GM21529 (cell line): ENCODE data around the gene FAT2.

ENCODE experiments used
- ATAC-seq: cut with Tn5 transposase; IDR thresholded peaks from one replicate; pipeline ENCODE4 v1.9.1; 2021; ENCODE audit not compliant: unreplicated experiment

FAT2 gene, protein sequence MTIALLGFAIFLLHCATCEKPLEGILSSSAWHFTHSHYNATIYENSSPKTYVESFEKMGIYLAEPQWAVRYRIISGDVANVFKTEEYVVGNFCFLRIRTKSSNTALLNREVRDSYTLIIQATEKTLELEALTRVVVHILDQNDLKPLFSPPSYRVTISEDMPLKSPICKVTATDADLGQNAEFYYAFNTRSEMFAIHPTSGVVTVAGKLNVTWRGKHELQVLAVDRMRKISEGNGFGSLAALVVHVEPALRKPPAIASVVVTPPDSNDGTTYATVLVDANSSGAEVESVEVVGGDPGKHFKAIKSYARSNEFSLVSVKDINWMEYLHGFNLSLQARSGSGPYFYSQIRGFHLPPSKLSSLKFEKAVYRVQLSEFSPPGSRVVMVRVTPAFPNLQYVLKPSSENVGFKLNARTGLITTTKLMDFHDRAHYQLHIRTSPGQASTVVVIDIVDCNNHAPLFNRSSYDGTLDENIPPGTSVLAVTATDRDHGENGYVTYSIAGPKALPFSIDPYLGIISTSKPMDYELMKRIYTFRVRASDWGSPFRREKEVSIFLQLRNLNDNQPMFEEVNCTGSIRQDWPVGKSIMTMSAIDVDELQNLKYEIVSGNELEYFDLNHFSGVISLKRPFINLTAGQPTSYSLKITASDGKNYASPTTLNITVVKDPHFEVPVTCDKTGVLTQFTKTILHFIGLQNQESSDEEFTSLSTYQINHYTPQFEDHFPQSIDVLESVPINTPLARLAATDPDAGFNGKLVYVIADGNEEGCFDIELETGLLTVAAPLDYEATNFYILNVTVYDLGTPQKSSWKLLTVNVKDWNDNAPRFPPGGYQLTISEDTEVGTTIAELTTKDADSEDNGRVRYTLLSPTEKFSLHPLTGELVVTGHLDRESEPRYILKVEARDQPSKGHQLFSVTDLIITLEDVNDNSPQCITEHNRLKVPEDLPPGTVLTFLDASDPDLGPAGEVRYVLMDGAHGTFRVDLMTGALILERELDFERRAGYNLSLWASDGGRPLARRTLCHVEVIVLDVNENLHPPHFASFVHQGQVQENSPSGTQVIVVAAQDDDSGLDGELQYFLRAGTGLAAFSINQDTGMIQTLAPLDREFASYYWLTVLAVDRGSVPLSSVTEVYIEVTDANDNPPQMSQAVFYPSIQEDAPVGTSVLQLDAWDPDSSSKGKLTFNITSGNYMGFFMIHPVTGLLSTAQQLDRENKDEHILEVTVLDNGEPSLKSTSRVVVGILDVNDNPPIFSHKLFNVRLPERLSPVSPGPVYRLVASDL (N-terminal part only)

DNA sequence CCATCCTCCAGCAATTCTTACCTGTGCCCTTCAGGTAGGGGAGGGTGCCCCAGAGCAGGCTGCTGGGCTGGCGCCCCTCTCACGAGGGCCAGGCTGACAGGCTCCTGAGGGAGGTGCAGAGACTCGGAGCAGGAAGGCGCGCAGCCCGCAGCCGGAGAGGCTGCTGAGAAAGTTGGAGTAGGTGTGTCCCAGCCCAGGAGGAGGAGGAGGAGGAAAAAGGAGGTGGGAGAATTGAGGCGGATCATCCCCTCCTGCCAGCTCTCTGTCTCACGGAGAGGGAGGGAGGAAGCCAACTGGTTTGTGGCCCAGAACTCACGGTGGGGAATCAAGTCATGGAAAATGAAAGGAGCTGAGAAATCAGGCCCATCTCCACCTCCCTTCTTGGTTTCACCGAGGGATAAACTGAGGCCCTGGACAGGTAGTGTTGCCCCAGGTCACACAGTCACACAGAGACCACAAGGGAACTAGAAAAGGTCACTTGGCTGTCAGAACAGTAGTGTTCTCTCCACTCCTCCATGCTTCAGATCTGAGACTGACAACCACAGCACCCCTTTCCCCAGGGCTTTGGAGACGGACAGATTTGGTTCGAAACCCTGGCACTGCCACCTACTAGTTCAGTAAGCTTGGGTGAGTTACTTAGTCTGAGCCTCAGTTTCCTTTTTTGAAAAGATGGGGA is at the start of gene FAT2:
Gene FAT2, minus strand, starts transcription at position 188 of the 676 bp plus-strand sequence. CDS start 22,400 bp downstream, outside the sequence.
- no peak for ATAC-seq

DNA sequence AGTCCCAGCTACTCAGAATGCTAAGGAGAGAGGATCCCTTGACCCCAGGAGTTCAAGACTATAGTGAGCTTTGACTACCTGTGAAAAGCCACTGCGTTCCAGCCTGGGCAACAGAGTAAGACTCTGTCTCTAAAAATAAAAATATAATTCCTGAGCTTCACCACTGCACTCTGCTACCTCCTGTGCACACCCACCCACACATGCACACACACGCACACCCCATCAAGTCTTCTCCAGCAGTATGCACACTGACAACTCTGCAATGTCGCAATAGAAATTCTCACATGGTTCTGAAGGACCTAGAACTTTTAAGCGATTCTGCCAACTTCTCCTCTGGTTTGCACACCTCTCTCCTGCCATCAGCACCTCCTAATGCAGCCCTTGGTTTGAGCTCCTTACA is 47.5 kb upstream of the FAT2 start:
- ATAC-seq: no peak

DNA sequence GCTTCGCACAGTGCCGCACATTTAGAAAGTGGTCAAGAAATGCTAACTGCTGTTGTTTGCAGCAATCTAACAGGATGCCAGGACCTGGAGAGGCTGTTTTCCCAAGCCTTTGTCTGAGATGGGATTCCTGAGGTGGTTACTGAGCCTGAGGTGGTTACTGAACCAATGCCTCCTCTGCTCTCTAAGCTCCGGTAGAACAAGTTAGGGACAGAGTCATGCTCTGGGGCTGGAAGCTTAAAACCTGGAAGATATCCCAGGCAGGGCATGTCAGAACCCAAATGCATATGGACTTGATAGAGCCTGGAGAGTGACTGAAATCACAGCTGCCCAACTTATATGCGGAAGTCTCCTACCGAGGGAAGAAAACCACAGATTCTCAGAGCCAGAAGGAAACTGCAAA is 46.5 kb upstream of the FAT2 start:
- ATAC-seq: no peak

DNA sequence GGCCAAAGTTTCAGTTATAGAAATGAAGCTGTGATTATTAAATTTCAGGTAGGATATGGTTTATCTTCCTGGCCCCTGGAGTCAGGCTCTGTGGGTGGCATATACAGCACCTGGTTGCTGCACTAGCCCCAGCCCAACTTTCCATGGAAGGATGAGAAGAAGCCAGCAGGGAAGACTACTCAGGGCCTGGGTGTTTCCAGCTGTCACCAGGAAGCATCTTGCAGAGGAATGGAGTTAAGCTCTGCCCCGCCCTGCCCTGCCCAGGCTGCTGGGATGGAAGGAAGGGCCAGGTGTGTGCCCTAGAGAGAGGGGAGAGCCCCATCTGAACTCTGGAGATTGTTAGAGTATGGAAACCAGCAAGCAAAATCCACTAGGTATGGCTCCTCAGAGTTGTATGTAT is 42.8 kb upstream of the FAT2 start:
- no peak for ATAC-seq

DNA sequence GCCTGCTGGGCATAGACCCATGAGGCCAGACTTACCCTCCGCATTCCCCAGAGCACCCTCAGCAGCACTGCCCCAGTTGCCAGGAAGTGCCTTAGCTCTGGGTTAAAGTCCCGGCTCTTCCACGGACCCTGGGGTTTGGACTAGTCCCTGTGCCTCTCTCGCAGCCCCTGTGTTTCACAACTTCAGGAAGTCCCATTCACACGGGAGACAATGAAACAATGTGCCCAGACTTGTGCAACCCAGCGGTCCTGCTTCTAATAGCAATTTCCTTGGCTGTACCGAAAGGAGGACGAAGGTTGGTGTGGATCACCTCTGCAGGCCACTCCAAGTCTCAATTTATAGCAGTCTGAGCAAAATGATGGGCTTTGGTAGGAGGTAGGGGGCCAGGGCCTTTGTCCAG is 41.8 kb upstream of the FAT2 start:
- ATAC-seq: no peak

DNA sequence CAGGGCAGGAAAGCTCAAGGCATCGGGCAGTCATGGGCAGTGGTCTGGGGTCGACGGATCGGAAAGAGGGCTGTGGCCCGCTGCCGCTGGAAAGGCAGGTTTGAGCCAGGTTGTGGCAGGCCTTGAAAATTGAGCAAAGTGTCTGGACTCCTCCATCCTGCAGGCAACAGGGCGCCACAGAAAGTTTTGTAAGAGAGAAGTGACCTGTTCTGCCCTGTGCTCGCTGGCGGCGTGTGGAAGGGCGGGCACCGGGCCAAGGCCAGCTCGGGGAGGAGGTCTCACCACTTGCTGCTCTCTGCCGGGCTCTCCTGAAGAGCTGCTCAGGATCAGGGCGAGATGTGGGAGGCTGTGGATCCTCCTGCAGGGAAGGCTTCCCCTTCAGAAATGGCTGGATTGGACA is 41.4 kb upstream of the FAT2 start:
- ATAC-seq: no peak

DNA sequence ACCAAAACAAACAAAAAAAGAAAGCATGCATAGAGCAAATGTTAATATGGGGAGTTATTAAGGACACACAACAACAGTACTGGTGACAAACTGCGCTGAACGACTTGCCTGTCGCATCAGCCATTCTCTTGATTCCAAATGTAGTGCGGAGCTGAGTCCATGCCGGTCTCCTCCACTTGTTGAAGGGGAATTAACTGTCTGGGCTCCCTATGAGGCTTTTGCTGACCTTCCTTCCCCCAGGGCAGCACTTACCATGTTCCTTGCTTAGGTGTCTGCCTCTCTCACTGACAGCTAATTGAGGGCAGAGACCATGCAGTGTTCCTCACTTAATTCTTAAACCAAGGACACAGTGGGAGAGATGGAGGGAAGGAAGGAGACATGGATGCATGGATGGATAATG is 40.8 kb upstream of the FAT2 start:
- ATAC-seq: no peak

DNA sequence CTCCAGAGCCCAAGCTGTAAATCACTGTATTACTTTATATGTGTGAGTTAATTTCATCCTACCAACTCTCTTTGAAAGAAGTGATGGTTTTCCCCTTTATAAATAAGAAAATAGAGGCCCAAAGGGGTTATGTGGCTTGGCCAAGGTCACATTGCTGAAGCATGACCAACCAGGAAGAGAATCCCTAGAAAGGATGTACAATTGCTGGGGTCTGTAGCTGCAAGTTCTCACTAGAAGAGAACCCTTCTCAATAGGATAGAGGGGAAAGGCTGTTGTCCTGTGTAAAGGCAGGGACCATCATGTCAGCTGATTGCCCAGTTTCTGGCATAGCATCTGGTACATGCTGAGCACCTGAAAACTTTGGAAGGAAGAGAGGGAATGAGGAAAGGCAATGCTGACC is 39.0 kb upstream of the FAT2 start:
- no peak for ATAC-seq

DNA sequence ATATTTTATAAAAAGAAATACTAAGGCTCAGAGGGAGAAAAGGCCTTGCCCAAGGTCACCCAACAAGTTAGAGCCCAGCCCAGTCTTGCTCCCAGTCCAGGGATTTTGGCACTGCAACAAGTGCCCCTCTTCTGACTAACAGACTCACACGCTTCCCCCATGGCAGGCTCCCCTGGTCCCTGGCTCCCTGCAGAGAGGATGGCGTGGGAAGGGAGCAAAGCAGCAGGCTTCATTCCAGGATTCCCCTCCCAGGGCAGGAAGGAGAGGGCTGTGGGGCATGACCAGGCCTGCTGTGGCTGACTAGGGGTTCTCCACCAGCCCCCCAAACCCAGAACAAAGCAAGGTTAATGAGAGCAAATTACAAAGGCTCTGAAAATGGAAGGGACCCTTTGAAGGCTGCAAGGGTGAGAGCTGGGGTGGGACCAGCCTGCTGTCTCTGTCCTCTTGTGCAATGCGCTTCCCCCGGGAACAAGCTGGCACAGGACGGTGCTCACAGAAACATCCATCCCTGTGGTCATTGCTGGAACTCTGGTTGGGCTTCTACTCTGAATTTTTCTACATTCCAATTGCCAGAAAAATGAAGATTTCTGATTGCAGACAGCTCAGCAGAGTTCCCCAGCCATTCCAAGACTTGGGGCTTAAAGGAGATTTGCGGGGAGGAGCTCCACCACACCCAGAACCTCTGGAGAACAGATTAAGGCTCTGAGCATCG is 37.1 kb upstream of the FAT2 start:
- ATAC-seq: no peak

DNA sequence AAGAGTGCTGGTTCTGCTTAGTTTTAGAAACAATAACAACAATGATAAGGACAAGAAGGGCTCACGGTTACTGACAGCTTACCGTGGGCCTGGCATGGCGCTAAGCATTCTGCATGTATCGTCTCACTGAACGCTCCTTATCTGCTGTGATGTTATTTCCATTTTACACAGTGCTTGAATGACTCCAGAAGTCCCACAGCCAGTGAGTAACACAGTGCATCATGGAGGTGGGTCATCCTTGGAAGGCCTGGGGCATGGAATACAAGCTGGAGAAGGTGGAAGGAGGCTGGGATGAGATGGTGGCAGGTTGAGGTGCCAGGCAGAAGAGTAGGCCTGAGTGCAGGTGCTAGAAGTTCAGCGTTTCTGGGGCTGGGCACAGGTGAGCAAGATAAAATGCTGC is 36.5 kb upstream of the FAT2 start:
- no peak for ATAC-seq

DNA sequence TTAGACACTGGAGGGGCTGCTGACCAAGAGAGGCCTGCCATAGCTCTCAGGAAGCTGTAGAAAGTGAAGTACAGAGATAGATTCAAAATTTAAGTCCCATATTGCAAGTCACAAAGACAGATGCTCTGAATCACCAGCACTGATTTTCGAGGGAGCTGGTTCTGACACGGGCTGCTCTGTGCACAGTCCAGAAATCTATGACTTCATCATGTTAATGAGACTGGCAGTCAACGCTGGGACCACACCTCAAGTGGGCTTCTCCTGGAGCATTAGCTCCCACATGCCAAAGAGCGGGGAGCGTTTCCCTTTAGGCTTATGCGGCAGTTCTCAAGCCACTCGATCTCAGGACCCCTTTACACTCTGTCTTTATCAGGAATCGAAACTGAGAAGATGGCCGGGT is 34.2 kb upstream of the FAT2 start:
- no peak for ATAC-seq

DNA sequence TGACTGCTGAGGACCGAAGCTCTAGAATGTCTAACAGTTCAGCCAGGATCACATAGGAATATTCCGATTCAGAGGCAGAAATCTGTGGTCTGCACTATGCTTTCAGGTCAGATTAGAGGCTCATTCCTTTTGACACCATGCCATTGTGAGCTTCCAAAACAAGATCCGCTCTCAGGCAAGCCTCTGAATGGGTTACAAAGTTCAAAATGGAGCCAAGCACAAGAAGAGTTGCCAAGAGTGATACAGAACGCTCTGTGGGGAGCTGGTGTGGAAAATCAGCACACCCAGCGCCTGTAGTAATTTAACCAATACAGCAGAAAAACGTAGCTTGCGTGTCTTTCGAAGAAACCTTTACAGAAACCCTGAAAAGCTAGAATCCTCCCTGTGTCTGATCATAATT is 33.3 kb upstream of the FAT2 start:
- no peak for ATAC-seq

DNA sequence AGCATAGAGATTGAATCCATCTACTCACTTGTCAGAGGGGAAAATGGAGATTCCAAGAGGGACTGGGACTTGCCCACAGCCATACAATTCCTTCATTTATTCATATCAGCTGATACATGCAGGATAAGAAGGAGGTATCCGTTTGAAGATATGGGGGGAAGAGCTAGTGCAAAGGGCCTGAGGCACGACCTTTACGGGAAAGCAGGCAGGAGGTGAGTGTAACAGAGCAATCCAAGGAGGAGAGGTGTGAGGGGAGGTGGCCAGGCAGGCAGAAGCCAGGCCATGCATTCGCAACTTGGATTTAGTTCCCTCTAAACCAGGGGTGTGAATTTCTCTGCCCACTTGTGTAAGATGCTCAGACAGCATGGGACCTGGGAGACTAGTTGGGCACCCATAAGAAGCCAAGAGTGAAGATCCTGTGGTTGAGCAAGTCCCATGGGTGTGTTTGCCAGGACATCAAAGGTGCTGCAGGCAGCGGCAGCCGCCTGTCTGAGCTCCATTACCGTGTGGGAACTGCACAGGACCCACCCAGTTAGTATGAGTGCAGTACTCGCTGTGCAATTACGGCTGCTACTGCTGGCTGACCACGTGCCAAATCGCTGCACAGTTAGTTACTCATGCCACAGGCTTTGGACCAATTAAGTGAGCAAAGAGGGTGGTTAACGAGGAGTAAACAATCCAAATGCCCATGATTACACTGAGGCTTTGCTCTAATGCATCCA is 31.4 kb upstream of the FAT2 start:
- ATAC-seq: no peak

DNA sequence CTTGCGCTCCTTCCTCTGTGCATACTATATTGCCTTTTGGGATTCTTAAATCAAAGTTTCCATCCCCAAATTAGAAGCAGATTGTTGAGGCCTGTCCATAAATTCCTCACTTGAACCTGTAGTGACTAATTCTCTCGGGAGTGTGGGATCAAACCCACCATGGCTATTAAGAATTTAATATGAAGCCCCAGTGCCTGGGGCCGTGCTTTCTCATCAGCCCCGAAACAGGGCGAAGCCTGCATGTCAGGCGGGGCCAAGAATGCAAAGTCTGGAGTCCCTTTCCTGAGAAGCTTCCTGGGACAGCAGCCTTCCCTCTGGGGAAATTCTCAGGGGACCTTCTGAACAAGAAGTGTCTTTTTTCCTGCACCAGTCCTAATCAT is 29.3 kb upstream of the FAT2 start:
- ATAC-seq: no peak

DNA sequence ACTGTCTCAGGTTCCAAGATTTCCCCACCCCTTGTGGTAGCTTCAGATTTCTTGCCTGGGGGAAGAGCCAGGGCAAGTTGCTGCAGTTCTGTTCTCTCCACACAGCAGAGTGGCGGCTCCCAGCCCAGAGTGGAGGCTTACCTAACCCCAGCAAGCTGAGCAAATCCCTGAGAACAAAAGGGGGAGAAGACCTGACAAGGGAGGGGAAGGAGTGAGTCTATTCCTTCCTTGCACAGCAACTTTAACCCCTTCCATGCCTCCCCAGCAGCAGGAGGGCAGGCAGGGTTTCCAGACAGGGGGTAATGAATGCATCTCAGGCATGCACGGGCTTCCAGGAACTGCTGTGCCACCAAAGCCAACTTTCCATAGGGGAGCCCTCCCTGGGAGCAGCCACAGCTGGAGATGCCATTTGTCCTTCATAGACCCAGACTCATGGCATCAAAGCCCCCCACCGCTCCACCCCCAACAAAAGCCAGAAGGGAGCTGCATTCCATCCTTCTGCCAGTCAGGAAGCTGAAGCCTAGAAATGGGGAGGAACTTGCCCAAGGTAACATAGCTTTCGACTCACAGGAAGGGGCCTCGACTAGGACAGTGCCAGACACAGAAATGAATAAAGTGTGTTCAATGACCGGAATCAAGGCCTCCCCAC is 28.8 kb upstream of the FAT2 start:
- no peak for ATAC-seq

DNA sequence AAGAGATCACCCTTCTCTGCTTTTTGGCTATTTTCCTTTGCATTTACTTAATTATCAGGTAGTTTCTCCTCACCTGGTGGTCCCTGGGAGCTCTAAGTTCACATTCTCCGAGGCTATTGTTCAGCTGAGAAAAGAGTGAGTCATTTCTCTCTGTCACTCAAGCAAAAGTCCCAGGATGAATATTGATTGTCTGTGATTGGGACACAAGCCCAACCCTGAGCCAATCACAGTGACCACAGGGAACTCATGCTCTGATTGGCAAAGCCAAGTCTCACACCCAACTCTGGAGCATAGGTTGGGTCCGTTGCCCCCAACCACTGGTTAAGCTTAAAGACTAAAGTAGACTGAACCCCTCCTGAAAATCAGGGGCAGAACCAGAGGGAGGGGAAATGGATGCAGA is 27.8 kb upstream of the FAT2 start:
- no peak for ATAC-seq

DNA sequence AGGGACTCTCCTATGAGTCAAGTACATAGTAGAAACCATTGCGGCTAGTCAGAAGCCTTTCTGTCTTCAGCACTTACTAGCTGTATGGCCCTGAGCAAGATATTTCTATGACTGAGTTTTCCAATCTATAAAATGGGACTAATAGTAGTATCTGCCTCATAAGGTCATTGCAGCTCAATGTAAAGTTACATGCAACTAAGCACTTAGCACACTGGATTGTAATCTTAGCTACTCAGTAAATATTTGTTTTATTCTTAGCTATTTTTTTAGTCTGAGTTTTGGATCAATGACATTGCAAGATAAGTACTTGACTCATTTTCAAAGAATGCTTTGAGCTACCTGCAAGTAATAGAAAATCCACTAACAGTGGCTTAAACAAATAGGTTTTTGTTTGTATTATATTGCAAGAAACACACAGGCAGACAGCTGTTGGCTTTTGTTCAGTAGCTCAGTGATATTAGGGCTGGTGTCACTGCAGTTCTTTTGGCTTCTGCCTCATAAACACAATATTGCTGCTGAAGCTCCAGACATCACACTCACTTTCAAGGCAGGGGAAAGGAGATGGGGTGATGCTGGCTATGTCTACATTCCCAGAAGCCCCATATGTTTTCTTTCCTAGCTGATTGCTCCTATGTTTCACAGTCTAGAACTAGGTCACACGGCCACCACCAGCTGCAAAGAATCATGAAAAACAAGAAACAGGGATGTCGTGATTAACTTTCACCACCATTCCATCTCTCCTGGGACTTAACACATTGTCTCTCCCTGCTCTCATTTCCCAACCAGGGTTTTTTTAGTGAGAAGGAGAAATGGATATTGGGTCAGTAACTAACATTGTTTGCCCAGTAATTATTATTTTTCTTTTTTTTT is 26.9 kb upstream of the FAT2 start:
- ATAC-seq: no peak

DNA sequence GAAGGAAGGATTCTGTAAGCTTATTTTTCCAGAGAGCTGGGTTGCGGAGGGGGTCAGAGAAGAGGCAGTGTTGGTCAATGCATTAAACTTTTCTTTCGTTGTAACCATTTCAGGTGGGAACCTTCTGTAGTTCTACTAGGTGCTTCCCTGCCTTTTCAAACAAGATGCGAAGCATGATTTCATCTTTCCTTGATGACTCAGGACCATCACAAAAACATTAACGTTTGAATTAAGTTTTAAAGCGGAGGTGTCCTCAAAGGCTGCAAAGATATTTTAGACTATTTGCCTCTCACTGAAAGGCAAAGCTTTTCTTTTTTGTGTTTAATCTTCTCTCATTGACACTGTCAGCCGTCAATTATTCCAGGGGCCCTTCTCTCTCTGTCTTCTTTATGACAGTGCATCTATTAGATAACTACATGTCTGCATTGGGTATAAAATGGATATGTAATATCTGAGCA is 26.3 kb upstream of the FAT2 start:
- ATAC-seq: no peak
